ENCODE measurements around the gene UBL3.
A peak's percentile ranks its signal among the peaks of the same experiment; 100 is the strongest.

Gene UBL3

DNA sequence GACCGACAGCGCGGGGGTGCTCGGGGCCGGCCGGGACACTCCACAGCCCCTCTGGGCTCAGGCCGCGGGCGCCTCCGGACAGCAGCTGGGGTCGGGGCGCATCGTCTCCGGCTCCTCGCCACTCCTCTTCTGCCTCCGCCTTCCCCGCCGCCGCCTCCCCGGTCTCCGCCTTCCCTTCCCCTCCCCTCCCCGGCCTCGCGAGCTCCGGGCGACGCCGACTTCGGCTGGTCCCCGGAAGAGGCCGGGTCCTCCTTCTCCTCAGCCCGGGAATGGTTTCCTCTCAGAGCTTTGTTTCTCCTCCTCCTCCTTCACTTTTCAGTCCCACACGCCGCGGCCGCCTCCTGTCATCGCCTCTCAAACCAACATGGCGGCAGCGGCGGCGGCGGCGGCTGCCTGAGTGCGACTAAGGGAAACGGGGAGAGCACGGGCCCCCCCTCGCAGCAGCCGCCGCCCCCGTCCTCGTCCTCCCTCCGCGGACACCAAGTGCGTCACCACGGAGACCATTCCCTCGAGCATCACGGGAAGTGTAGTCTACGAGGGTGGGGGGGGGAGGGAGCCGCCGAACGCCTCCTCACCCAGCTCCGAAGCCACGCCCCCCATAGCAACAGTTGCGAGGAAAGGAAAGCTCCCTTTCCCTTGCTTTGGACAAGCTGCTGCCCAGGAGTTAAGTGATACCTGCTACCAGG is at the start of gene UBL3:
Gene UBL3, minus strand, starts transcription at position 405 of the 686 bp plus-strand sequence. CDS start 1,079 bp downstream, outside the sequence.
- DNase-seq: peak; percentile 91
- in situ Hi-C loops (cut with HindIII; ENCODE audit: low pct_ligation_motif_present, low pct_unique_long_range_greater_than_20kb, low sequenced_read_pairs): no loop called here

GRCh38 chr13:29897102-29897501 is 46.7 kb upstream of the UBL3 start:
- in situ Hi-C loops (cut with HindIII; ENCODE audit: low pct_ligation_motif_present, low pct_unique_long_range_greater_than_20kb, low sequenced_read_pairs): no loop called here
- no peak for DNase-seq

- DNase-seq: no peak
- in situ Hi-C loops (cut with HindIII; ENCODE audit: low pct_ligation_motif_present, low pct_unique_long_range_greater_than_20kb, low sequenced_read_pairs): no loop called here
Observed at GRCh38 chr13:29893438-29893837, 43.0 kb upstream of the UBL3 start.

DNA sequence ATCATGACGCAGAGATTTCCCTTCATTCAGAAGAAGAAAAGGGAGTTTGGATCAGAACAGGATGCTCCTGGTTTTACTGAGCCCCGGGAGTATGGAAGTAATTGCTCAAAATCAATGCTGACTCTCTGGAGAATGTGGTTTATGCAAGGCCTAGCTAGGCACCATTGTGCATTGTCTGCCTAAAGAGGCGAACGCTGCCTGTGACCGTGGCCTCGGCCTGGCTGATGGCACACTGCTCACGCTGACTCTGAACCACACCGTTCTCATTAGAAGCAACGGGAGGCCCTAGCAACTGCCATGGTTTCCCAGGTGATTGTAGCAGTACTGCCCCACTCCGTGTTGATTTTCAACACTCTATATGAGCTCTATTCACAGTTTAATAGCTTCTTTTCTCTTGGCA is 41.7 kb upstream of the UBL3 start:
- DNase-seq: no peak
- in situ Hi-C loops (cut with HindIII; ENCODE audit: low pct_ligation_motif_present, low pct_unique_long_range_greater_than_20kb, low sequenced_read_pairs): no loop called here

- no peak for DNase-seq
- in situ Hi-C loops (cut with HindIII; ENCODE audit: low pct_ligation_motif_present, low pct_unique_long_range_greater_than_20kb, low sequenced_read_pairs): no loop called here
Observed at GRCh38 chr13:29889111-29889510, 38.7 kb upstream of the UBL3 start.

DNA sequence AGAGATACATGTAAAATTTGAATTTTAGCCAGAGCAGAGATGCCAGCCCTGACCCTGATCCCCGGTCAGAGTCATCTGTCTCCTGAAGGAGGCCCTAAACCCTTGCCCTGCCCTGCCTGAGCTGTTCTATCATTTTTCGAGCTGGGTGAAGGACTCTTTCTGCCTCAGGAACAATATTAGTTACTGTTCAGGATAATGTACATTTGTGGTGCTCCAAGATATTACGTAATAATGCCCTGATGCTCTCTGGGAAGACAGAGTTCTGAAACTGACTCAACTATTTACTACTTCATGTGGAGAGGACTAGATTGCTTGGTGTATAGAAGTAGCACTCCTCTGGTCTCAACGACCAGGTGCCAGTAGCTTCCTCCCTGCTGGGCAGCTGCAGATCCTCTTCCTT is 37.9 kb upstream of the UBL3 start:
- in situ Hi-C loops (cut with HindIII; ENCODE audit: low pct_ligation_motif_present, low pct_unique_long_range_greater_than_20kb, low sequenced_read_pairs): no loop called here
- no peak for DNase-seq

DNA sequence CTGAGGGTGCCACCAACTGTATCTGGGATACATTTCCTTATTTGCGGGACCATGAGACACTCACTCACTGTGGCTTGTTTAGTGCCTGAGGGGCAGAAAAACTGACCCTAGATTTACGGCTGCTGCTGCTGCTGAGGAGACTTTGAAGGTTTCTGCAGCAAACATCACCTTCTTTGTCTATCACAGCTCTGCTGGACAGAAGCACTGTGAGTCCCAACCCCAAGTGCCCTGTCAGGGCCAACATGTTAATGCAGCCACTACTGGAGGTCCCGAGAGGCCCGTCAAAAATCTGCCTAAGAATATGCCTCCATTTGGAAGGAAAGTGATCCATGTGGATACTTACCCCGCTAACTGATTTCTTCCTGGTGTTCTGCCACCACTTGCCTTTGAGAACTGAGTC is 37.3 kb upstream of the UBL3 start:
- in situ Hi-C loops (cut with HindIII; ENCODE audit: low pct_ligation_motif_present, low pct_unique_long_range_greater_than_20kb, low sequenced_read_pairs): no loop called here

GRCh38 chr13:29887030-29887557 is 36.7 kb upstream of the UBL3 start:
- in situ Hi-C loops (cut with HindIII; ENCODE audit: low pct_ligation_motif_present, low pct_unique_long_range_greater_than_20kb, low sequenced_read_pairs): no loop called here
- DNase-seq: no peak

More for the DNA sequence above, 37.3 kb upstream of the UBL3 start:
- no peak for DNase-seq

DNA sequence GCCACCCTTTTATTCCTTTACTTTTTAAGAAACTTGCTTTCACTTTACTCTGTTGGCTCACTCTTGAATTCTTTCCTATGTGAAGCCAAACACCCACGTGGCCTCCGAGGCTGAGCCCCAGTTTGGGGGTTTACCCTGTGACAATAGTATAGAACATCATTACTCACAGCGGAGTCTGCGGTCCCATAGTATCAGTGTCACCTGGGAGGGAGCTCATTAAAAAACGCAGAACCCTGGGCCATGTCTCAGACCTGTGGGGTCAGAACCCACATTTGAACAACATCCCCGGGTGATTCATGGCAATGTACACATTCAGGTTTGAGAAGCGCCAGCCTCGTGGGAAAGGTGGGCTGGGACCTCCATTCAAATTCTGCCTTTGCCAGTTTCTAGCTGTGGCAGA is 36.0 kb upstream of the UBL3 start:
- in situ Hi-C loops (cut with HindIII; ENCODE audit: low pct_ligation_motif_present, low pct_unique_long_range_greater_than_20kb, low sequenced_read_pairs): no loop called here
- no peak for DNase-seq

- DNase-seq: no peak
- in situ Hi-C loops (cut with HindIII; ENCODE audit: low pct_ligation_motif_present, low pct_unique_long_range_greater_than_20kb, low sequenced_read_pairs): no loop called here
Observed at GRCh38 chr13:29885989-29886388, 35.6 kb upstream of the UBL3 start.

GRCh38 chr13:29884671-29885430 is 34.4 kb upstream of the UBL3 start:
- in situ Hi-C loops (cut with HindIII; ENCODE audit: low pct_ligation_motif_present, low pct_unique_long_range_greater_than_20kb, low sequenced_read_pairs): no loop called here
- DNase-seq: no peak

DNA sequence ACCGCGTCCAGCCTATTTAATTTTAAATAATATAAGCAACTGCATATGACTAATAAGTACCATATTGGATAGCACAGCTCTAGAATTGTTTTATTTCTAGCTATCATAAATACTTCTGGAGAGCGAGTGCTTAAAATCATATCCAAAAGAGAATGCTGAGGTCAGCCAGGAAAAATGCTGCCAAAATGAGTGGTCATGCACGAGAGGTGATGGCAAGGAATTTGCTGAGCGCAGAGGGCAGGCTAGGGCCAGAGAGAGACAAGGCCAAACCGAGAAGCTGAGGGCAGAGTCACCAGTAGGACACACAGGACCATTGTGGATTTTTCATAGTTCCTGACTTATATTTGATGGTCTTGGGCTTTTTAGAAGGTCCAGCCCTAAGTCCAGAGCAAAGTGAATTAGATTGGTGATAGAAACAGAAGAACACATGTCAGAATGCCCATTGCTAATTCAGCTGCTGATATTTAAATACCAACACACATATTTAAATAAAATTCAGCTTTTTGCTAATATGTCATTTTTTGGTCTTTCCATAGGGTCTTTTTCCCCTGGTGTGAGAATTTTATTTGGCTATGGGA is 33.6 kb upstream of the UBL3 start:
- DNase-seq: no peak
- in situ Hi-C loops (cut with HindIII; ENCODE audit: low pct_ligation_motif_present, low pct_unique_long_range_greater_than_20kb, low sequenced_read_pairs): no loop called here

- in situ Hi-C loops (cut with HindIII; ENCODE audit: low pct_ligation_motif_present, low pct_unique_long_range_greater_than_20kb, low sequenced_read_pairs): no loop called here
Observed at GRCh38 chr13:29882076-29882475, 31.7 kb upstream of the UBL3 start.

GRCh38 chr13:29878101-29878500 is 27.7 kb upstream of the UBL3 start:
- in situ Hi-C loops (cut with HindIII; ENCODE audit: low pct_ligation_motif_present, low pct_unique_long_range_greater_than_20kb, low sequenced_read_pairs): no loop called here
- no peak for DNase-seq

More at GRCh38 chr13:29882076-29882475, 31.7 kb upstream of the UBL3 start:
- DNase-seq: no peak

GRCh38 chr13:29877456-29878078 is 27.1 kb upstream of the UBL3 start:
- in situ Hi-C loops (cut with HindIII; ENCODE audit: low pct_ligation_motif_present, low pct_unique_long_range_greater_than_20kb, low sequenced_read_pairs): no loop called here
- no peak for DNase-seq

GRCh38 chr13:29875646-29876045 is 25.2 kb upstream of the UBL3 start:
- in situ Hi-C loops (cut with HindIII; ENCODE audit: low pct_ligation_motif_present, low pct_unique_long_range_greater_than_20kb, low sequenced_read_pairs): no loop called here
- DNase-seq: no peak

DNA sequence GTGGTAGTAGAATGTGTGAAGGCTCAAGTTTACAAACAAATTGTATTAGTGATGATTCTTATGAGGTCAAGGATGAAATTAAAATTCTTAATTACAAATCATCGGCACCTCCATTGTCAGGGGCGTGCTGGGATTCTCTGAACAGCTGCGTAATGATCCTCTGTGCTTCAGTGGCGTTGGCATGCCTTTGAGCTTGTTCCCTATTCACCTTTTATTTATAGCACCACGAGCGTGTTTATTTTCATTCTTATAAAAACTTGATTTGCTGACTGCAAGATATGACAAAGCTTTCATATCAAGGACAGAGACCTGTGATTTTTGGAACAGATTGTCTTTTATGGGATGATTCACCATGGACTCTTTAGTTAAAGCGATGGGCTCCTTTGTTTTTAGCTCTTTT is 18.2 kb upstream of the UBL3 start:
- DNase-seq: no peak
- in situ Hi-C loops (cut with HindIII; ENCODE audit: low pct_ligation_motif_present, low pct_unique_long_range_greater_than_20kb, low sequenced_read_pairs): no loop called here

DNA sequence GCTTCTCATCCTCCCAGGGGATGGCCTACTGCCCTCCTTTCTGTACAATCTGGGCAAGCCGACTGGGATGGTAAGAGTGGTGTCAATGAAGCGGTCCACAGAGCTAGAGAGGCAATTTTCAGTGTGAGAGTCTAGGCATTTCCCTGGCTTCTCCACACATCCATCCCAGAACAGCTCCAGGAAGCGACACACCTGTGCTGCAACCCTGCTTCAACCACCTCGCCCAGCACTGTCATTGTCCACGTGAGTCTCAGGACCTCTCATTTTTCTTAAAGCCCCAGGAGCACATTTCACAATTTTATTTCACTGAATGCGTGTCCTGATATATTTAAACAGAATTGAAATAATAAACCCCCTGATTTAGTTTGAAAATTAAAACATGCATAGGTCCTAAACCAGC is 15.5 kb upstream of the UBL3 start:
- in situ Hi-C loops (cut with HindIII; ENCODE audit: low pct_ligation_motif_present, low pct_unique_long_range_greater_than_20kb, low sequenced_read_pairs): no loop called here
- no peak for DNase-seq

GRCh38 chr13:29861694-29862110 is 11.3 kb upstream of the UBL3 start:
- DNase-seq: no peak
- in situ Hi-C loops (cut with HindIII; ENCODE audit: low pct_ligation_motif_present, low pct_unique_long_range_greater_than_20kb, low sequenced_read_pairs): no loop called here
